ENCODE measurements around the gene TFR2.
"Not testable (repeated sequence)": the region's sequence is repeated elsewhere in the genome, so short reads cannot be mapped to it uniquely, and the experiment has no call there.

The TFR2 gene

GRCh38 chr7:100678291-100678984 is 37.1 kb upstream of the TFR2 start:
- DNase-seq (ENCODE audit: low read depth) = no peak

- DNase-seq (ENCODE audit: low read depth) = no peak
Observed at GRCh38 chr7:100677308-100678267, 36.2 kb upstream of the TFR2 start.

- DNase-seq (ENCODE audit: low read depth) = no peak
Observed at GRCh38 chr7:100676501-100677306, 35.4 kb upstream of the TFR2 start.

DNA sequence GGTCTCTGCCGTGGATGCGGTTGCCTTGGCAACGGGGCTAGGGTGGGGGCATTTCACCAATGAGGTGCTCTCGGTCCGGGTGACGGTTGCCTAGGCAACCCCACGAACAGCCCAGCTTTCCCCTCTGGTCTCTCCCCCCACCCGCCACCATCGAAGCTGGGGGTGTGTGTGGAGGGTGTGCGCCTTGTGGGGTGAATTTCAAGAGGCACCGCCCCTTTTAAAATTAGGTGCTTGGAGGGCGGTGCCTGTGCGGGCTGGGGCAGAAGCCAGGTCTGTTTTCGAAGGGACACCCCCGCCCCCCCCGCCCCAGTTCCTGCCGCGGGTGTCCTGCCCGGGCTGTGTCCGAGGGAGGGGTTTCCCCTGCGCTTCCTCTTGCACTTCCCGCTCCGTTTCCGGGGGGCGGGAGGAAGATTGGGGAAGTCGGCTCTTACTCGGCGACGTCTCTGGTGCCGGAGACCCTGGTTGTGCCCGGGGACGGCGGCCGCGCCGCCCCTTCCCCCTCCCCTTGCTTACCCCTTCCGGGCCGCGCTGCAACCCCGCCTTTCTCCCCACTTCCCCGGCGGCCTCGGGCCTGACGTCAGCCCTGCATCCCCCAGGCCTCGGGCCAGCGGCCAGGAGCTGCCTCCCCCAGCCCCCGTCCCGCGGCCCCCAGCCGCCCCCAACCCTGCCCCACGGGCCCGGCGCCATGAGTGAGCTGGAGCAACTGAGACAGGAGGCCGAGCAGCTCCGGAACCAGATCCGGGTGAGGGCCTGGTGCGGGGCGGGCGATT is 34.4 kb upstream of the TFR2 start:
- DNase-seq (ENCODE audit: low read depth) = peak; percentile 74

GRCh38 chr7:100675105-100675451 is 33.7 kb upstream of the TFR2 start:
- peak; percentile 35 for DNase-seq (ENCODE audit: low read depth)

DNA sequence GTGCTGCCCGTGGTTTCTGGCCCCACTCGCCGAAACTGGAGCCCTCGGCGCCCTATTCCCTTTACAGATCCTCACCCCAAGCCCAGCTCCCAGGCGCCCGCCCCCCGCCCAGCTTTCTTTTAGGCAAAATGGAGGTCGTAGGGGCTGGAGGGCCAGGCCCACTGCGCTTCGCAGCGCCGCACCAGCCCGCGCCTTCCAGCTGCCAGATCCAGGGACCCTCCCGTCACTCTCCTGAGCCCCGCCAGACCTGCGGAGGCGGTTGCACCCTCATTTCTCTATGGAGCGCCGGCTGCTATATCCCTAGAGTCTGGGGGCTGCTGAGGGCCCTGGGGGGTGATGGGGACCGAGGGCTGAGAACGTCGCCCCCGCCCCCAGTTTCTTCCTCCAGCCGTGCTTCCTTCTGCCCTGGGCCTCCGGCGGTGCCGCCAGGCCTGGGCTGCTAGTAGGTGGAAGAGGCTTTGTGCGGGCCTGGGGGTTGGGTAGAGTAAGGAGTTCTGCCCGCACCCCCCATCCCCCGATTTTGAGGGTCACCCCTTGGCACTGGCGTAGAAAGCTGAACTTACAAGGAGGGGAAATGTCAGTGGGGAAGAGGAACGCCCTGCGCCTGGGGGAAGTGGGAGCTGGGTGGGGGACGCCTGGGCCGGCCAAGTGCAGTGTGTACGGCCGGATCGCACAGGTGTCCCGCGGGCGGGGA is 33.2 kb upstream of the TFR2 start:
- DNase-seq (ENCODE audit: low read depth) = peak; percentile 31

DNA sequence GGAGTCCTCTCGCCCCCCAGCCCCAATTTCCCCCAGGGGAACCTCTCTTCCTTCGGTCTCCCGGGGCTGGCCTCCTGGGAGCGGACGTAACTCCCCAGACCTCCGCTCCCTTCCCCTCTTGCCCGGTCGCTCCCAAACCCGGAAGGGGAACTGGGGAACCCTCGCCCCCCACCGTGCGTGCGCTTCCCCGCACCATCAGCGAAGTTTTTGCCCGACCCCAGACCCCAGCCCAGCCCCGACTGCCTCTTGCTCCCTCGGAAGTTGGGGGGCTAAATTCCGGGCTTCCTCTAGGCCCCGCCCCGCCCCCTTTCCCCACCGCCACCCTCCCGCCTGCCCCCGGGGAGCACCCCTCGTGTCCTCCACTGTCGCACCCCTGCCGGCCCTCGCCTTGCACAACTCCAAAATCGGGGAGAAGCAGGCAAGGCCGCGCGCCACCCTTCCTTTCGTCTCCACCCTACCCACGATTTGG is 32.6 kb upstream of the TFR2 start:
- DNase-seq (ENCODE audit: low read depth) = no peak

DNA sequence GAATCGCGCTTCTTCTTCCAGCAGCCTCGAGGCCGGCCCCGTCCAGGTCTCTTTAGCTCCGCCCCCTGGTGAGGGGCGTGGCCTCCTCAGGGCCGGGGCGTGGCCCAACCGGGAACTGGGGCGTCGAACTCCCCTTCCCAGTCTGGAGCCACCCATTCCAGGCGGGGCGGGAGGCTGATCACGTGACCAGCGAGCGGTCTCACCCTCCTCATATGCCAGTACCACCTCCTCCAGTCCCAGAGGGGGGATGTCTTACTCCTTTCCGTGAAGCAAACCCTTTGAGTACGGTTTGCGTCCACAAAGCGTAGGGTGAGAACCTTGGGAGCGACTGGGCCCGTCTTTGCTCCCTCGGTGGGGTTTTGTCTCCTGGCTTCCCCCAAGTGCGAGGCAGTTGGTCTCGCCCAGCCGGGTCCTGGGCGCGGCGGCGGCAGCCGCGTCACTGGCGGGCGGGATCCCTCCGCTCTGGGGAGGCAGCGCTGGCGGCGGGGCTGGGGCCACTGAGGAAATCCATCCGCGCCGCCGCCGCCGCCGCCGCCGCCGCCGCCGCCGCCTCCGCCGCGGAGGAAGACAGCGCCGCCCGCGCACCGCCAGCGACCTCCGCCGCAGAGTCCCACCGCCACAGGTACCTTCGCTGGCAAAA is 32.1 kb upstream of the TFR2 start, which contains the start of gene GNB2:
Gene GNB2 (plus strand): TSS at position 439 of the 640 bp plus-strand sequence. CDS start 2,526 bp downstream, outside the sequence.
- DNase-seq (ENCODE audit: low read depth) = peak; percentile 96

DNA sequence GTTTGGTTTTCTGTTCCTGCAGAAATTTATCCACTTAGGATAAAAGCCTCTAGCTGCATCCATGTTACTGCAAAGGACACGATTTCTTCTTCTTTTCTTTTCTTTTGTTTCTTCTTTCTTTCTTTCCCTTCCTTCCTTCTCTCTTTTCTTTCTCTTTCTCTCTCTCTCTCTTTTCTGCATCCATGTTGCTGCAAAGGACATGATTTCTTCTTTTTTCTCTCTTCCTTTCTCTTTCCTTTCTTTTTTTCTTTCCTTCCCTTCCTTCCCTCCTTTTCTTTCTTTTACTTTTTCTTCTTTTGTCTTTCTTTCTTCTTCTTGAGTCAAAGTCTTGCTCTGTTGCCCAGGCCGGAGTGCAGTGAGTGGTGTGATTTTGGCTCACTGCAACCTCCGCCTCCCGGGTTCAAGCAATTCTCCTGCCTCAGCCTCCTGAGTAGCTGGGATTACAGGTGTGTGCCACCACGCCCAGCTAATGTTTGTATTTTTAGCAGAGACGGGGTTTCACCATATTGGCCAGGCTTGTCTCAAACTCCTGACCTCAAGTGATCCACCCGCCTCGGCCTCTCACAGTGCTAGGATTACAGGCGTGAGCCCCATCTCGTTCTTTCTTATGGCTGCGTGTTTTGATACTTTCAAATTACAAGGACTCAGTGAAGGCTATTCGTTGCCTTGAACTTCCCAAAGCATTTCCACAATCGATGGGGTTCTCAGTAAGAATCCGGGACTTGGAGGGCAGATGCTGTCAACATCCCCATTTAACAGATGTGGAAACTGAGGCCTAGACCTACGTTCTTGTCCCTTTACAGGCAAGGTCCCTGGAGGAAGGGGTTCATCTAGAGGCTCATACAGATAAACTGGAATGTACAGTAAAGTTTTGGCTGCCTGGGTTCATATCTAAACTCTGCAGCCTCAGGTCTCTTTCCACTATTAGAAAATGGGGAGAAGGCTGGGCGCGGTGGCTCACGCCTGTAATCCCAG is 30.3 kb upstream of the TFR2 start:
- no peak for DNase-seq (ENCODE audit: low read depth)

GRCh38 chr7:100670074-100670473 is 28.7 kb upstream of the TFR2 start:
- DNase-seq (ENCODE audit: low read depth) = no peak

GRCh38 chr7:100669106-100669505 is 27.8 kb upstream of the TFR2 start:
- DNase-seq (ENCODE audit: low read depth) = not testable (repeated sequence)

- DNase-seq (ENCODE audit: low read depth) = no peak
Observed at GRCh38 chr7:100668069-100668449, 26.7 kb upstream of the TFR2 start.

DNA sequence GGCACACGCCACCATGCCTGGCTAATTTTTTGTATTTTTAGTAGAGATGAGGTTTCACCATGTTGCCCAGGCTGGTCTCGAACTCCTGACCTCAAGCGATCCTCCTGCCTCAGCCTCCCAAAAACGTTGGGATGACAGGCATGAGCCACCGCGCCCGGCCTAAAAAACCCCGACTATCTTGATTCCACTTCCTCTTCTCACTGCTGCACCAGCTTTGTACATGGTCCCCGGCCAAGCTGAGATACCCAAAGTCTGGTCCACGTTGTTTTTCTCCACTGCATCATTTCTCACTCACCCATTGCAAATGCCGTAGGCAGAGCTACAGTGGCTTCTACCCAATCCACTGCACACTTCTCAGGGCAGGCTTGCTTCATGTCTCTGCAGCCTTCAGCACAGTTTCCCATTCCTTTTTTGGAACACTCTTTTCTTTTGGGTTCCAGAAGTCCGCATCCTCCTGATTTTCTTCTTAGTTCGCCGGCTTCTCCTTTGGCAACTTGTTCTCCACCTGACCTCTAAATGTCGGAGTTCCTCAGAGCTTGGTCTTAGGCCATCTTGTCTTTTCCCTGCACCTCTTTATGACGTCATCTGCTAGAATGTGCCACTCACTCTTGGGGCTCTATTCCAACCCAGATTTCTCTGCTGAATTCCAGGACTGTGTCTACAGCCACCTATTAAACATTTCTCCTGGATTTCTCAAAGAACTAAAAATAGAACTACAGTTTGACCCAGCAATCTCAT is 26.1 kb upstream of the TFR2 start:
- no peak for DNase-seq (ENCODE audit: low read depth)

DNA sequence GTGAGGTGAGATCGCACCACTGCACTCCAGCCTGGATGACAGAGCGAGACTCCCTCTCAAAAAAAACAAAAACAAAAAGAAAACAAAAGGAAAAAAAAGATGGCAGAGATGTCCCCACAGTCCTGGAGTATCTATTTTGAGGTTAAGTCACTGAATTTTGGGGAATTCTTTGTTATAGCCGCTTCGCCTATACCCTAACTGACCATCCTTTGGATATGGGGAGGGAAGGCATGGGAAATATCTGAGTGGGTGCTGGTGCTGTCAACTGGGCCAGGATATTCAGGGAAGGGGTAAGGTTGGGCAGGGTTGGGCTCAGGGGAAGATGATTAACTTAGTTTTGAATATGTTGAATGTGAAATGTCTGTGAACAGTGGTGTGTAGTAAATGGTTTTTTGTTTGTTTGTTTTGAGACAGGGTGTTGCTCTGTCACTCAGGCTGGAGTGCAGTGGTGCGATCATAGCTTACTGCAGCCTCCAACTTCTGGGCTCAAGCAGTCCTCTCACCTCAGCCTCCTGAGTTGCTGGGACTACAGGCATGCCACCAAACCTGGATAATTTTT is 23.9 kb upstream of the TFR2 start:
- no peak for DNase-seq (ENCODE audit: low read depth)

- DNase-seq (ENCODE audit: low read depth) = not testable (repeated sequence)
Observed at GRCh38 chr7:100662194-100662776, 20.9 kb upstream of the TFR2 start.

DNA sequence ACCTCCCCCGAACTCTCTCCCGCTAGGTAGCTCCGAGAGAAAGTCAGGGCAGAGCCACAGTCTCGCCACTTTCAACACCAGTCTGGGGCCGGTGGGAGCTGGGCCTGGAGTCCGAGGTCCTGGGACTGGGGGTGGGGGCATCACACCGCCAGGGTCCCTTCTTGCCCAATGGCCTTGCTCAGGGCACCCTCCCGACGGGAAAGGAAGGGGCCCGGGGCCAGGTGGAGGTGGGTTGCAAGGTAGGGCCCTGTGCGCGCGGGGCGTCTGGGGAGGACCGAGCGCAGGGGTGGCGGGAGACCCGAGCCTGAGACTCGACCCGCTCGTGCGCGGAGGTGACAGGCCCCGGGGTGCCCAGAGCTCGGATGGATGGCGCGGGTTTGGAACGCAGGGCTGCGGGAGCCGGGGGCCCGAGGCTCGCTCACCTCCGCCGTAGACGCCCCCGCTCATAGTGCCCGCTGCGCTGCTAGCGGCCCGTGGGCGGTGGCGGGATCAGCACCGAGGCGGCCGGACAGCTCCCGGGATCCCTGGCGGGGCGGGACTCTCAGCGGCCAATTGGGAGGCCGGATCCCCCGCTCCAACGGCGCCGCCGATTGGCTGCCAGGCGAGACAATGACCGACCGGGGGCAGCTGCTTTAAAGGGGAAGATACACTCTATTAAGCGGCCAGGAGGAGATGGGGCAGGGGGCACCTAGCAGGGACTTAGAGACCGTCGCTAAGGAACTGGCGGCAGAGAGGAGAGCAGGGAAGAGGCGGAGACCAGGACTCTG is 14.7 kb upstream of the TFR2 start, which contains the start of gene ACTL6B:
Gene ACTL6B (minus strand): TSS at position 541 of the 767 bp plus-strand sequence. CDS start 94 bp downstream, at position 447.
- DNase-seq (ENCODE audit: low read depth) = no peak
